K562 (cell line): Measurements from ENCODE around the gene FAM227A. TPM values are rescaled to one million over a fixed set of nuclear protein-coding genes. Genes with fewer than 3 reads are reported as not detected.
"Not testable (repeated sequence)": the region's sequence is repeated elsewhere in the genome, so short reads cannot be mapped to it uniquely, and the experiment has no call there.

Experiments used
- ATAC-seq: fragments of 200-7000 bp; cut with Tn5 transposase; 3 replicates; pipeline ENCODE4 v1.9.1; 2020; ENCODE audit warnings: moderate library complexity
- BruUV-seq: library from RNA; stranded (reverse); fragments of 400-500 nt; replicated peaks from 2 replicates; lab custom pipeline; 2021; lab: Mats Ljungman, UMichigan
- CTCF ChIA-PET: fragments of 300-600 bp; formaldehyde crosslinking; extraction: SDS; loops from one replicate; lab custom pipeline; 2021; ENCODE audit warnings: low intra/inter-chr PET ratio; lab: Yijun Ruan, JAX
- POLR2A ChIA-PET: fragments of 300-600, 350-650 bp; sonication (Branson Sonifier 250); formaldehyde crosslinking; extraction: SDS; loops from one replicate; lab custom pipeline; 2021; ENCODE audit warnings: antibody characterized with exemption, inconsistent platforms; lab: Yijun Ruan, JAX
- DNase-seq, 4 experiments: peaks; one replicate each; pipeline versions ENCODE4 v3.0.0 to v3.0.0-alpha.2; 2011 to 2018; ENCODE audit warnings: low spot score in 3 of 4, mixed read lengths in 3 of 4; ENCODE audit errors: extremely low read depth in 1 of 4
- FAIRE-seq: peaks from 2 replicates; lab custom pipeline; 2011; peaks lifted over from hg19 to GRCh38; lab: Jason Lieb, UNC
- H2AFZ ChIP-seq: 2 replicates; pipeline ENCODE4 v1.6.0; 2011; ENCODE audit warnings: low read depth, low read length, control low read depth, inconsistent platforms
- H3K27ac ChIP-seq: fragments of 200-600 bp; 3 replicates; pipeline ENCODE4 v1.8.0; 2011; ENCODE audit warnings: low read depth, mild to moderate bottlenecking, control low read depth, inconsistent platforms, low read length, moderate library complexity, mixed read lengths; ENCODE audit errors: extremely low read depth
- H3K27me3 ChIP-seq, 2 experiments: fragments of 300-600 bp in 1 of 2; 2 replicates in 1 of 2; 3 replicates in 1 of 2; pipeline versions ENCODE4 v1.6.0 to v1.8.0; 2011; ENCODE audit warnings: inconsistent platforms in 2 of 2, low read length in 2 of 2, mild to moderate bottlenecking in 1 of 2, mixed read lengths in 1 of 2, moderate library complexity in 1 of 2; ENCODE audit not compliant: control insufficient read depth in 2 of 2, insufficient read depth in 2 of 2
- H3K36me3 ChIP-seq: fragments of 300-600 bp; 3 replicates; pipeline ENCODE4 v1.8.0; 2011; ENCODE audit warnings: mild to moderate bottlenecking, low read length, inconsistent platforms; ENCODE audit not compliant: control insufficient read depth, insufficient read depth
- H3K4me1 ChIP-seq, 2 experiments: fragments of 200-600 bp in 1 of 2; replicated peaks in 1 of 2; 2 replicates in 1 of 2; 3 replicates in 1 of 2; pipeline versions ENCODE4 v1.5.1 to v1.8.0; 2011; ENCODE audit warnings: inconsistent platforms in 2 of 2, low read length in 2 of 2, mild to moderate bottlenecking in 1 of 2, mixed read lengths in 1 of 2, moderate library complexity in 1 of 2; ENCODE audit not compliant: control insufficient read depth in 2 of 2, insufficient read depth in 2 of 2
- H3K4me2 ChIP-seq: 2 replicates; pipeline ENCODE4 v1.6.1; 2011; ENCODE audit warnings: low read length, control low read depth, inconsistent platforms, mixed read lengths; ENCODE audit not compliant: insufficient read depth
- H3K4me3 ChIP-seq: fragments of 200-600 bp; sonication (generic), shearing (Covaris generic); 2 replicates; pipeline ENCODE4 v1.5.1; 2016; ENCODE audit warnings: control low read depth, inconsistent platforms
- H3K79me2 ChIP-seq: fragments of 200-600 bp; 3 replicates; pipeline ENCODE4 v1.8.0; 2011; ENCODE audit warnings: low read length, inconsistent platforms; ENCODE audit not compliant: control insufficient read depth, insufficient read depth
- H3K9ac ChIP-seq, 2 experiments: 2 replicates each; pipeline versions ENCODE4 v1.6.0 to v1.6.1; 2011; ENCODE audit warnings: low read depth in 2 of 2, low read length in 2 of 2, control low read depth in 1 of 2, inconsistent platforms in 1 of 2, mild to moderate bottlenecking in 1 of 2, mixed read lengths in 1 of 2; ENCODE audit not compliant: insufficient read depth in 1 of 2
- H3K9me1 ChIP-seq: one replicate; pipeline ENCODE4 v1.6.0; 2011; ENCODE audit warnings: inconsistent platforms, mild to moderate bottlenecking, low read length, moderate library complexity; ENCODE audit not compliant: control insufficient read depth, insufficient read depth
- H3K9me3 ChIP-seq: replicated peaks from 2 replicates; pipeline ENCODE4 v1.5.1; 2011; ENCODE audit warnings: low read depth, low read length, inconsistent platforms; ENCODE audit not compliant: control insufficient read depth, insufficient read depth
- H4K20me1 ChIP-seq: replicated peaks from 2 replicates; pipeline ENCODE4 v1.6.1; 2011; ENCODE audit warnings: low read length, inconsistent platforms, mixed read lengths; ENCODE audit not compliant: control insufficient read depth, insufficient read depth
- BACH1 ChIP-seq: fragments of 200-800 bp; sonication (Bioruptor generic); IDR thresholded peaks from 2 replicates; pipeline ENCODE4 v1.6.1; 2016; ENCODE audit warnings: missing genetic modification characterization, missing compliant biosample characterization
- WGBS: fragments of 100-300 bp; shearing (Covaris generic); methylation state at CpG from one replicate; pipeline ENCODE4 v1.1.6; 2016; ENCODE audit warnings: low coverage, mixed read lengths; ENCODE audit not compliant: insufficient coverage; ENCODE audit errors: missing lambda C conversion rate; 5-methylcytosine and 5-hydroxymethylcytosine counted together
- in situ Hi-C: fragments of 300-500 bp; cut with MboI; formaldehyde crosslinking; loops from 4 replicates; pipeline ENCODE4 v1.15.0; 2018; ENCODE audit warnings: inconsistent platforms, mixed read lengths
- intact Hi-C: fragments of 100-400 bp; cut with micrococcal nuclease; formaldehyde crosslinking; loops from 2 replicates; pipeline ENCODE4 v1.14.2; 2022
- polyA plus RNA-seq, 8 experiments: library from polyadenylated mRNA; depleted of rRNA in 4 of 8; stranded (reverse) in 5 of 8; unstranded in 3 of 8; fragments of >200 nt; fragmentation: Nextera tagmentation in 2 of 8; fragmentation: Illumina TruSeq in 1 of 8; extraction: Ambion mirVana in 2 of 8; extraction: Trizol in 1 of 8; gene quantifications; 2 replicates each; pipeline versions ENCODE4 v1.2.1 to v1.2.3, GENCODE V29; 2011 to 2014; ENCODE audit warnings: inconsistent platforms in 1 of 8, missing spikeins in 1 of 8
- total RNA-seq, 7 experiments: library from RNA; depleted of rRNA in 6 of 7; stranded (reverse); fragments of >200 nt in 6 of 7; fragmentation: Illumina TruSeq in 2 of 7; extraction: Trizol in 2 of 7; gene quantifications; 2 replicates each; pipeline versions ENCODE4 v1.2.1 to v1.2.3, GENCODE V29; 2011 to 2021; ENCODE audit warnings: low replicate concordance in 1 of 7
- TF ChIP-seq, protein P1 (sequence below): sonication (generic); formaldehyde crosslinking; IDR thresholded peaks from 2 replicates; pipeline ENCODE4 v1.8.0; 2022; ENCODE audit warnings: mild to moderate bottlenecking, missing genetic modification reagents, borderline replicate concordance

FAM227A gene
- total and polyA plus RNA-seq, 9 of the 15 experiments (the other 6 are each of a cell fraction or from before 2014, with no cell fraction given) = 0.10 to 2.2 (median 0.83) TPM

DNA sequence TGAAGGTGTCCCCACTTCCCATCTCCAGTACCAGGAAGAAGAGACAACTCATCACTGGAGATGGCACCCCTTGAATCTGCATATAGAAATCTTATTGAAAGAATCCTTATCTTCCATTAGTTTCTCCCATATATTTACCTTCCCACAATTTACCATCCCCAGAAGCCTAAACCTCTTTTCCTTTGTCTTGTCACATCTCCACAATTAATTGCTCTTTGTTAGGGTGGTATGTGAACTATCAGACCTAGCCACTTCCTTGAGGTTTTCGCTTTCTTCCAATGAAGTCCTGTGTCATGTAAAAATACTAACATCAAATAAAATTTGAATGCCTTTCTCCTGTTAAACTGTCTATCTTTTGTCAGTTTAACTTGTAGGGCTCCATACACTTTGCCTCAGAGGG is 37.9 kb downstream of the FAM227A start (continued):
- no peak for TF ChIP-seq BACH1 (tag)
- TF ChIP-seq, protein P1, sequence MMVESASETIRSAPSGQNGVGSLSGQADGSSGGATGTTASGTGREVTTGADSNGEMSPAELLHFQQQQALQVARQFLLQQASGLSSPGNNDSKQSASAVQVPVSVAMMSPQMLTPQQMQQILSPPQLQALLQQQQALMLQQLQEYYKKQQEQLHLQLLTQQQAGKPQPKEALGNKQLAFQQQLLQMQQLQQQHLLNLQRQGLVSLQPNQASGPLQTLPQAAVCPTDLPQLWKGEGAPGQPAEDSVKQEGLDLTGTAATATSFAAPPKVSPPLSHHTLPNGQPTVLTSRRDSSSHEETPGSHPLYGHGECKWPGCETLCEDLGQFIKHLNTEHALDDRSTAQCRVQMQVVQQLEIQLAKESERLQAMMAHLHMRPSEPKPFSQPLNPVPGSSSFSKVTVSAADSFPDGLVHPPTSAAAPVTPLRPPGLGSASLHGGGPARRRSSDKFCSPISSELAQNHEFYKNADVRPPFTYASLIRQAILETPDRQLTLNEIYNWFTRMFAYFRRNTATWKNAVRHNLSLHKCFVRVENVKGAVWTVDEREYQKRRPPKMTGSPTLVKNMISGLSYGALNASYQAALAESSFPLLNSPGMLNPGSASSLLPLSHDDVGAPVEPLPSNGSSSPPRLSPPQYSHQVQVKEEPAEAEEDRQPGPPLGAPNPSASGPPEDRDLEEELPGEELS (CRISPR knock-in tag) = no peak

DNA sequence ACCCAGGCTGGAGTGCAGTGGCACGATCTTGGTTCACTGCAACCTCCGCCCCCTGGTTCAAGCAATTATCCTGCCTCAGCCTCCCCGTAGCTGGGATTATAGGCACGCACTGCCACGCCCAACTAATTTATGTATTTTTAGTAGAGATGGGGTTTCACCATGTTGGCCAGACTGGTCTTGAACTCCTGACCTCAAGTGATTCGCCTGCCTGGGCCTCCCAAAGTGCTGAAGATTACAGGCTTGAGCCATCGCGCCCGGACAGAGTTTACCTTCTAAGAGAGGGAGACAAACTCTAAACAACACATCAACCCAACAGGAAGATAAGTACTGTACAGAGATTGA is 41.2 kb downstream of the FAM227A start:
- H3K79me2 ChIP-seq, in situ Hi-C loops, H3K9me1 ChIP-seq, H3K27ac ChIP-seq, H3K9ac ChIP-seq, H3K9me3 ChIP-seq, H3K36me3 ChIP-seq, H3K27me3 ChIP-seq, DNase-seq, H2AFZ ChIP-seq, H3K4me1 ChIP-seq, FAIRE-seq, H4K20me1 ChIP-seq, intact Hi-C loops, CTCF ChIA-PET, ATAC-seq, POLR2A ChIA-PET, H3K4me2 ChIP-seq, H3K4me3 ChIP-seq, BruUV-seq: not testable (repeated sequence)
- WGBS = 25% methylated on average over 7 of the region's 9 CpGs
